NCI-H2107 treated with DMSO at 0.1 percent for 48 hours (cell line): ENCODE measurements around the gene THOC7.

Experiments used
- DNase-seq: peaks from one replicate; lab custom pipeline; 2025; ENCODE audit not compliant: unreplicated experiment; lab: John Stamatoyannopoulos, UW

The THOC7 gene

GRCh38 chr3:63863150-63864007, at the start of gene THOC7, which contains the start of gene ATXN7:
Gene THOC7, minus strand, starts transcription at chr3:63863805. Its CDS starts 15 bp downstream, at chr3:63863790.
Gene ATXN7, plus strand, starts transcription at chr3:63863867. Its CDS starts 48,732 bp downstream, at chr3:63912599.
- DNase-seq, result no peak

GRCh38 chr3:63912768-63913588, 49.4 kb upstream of the THOC7 start:
- no peak for DNase-seq

DNA sequence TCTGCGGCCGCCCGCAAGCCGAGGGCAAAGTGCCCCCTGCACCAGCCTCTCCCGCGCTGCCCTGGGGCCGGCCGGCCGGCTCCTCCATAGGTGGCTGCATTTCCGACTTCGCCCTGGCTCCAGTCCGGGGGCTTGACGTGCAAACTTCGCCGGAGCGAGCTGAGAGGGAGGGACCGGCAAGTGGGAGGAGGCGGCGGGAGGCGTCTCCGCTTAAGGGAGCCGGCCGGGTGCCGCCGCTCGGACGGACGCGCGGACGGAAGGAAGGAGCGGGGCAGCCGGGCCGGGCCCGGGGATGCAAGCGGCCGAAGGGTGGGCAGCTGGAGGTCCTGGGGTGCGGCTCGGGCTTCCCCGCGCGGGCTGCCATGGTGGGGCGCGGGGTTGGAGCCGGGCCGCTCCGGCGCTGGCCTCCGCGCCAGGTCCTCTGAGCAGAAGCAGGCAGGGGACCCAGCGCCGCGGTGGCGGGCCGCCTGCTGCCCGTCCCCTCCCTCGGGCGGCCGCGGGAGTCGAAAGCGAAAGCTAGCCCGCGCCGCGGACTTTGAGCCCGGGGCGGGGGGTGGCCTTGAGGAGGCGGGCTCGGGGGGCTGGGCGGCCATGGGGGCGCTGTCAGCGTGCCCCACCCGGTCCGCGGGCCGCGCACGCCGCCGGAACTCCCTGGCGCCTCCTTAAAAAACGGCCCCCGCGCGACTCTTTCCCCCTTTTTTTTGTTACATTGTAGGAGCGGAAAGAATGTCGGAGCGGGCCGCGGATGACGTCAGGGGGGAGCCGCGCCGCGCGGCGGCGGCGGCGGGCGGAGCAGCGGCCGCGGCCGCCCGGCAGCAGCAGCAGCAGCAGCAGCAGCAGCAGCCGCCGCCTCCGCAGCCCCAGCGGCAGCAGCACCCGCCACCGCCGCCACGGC, 48.5 kb upstream of the THOC7 start, which contains the start of gene SCAANT1:
SCAANT1 (minus strand) TSS at position 511 of the 895 bp plus-strand sequence.
- no peak for DNase-seq

DNA sequence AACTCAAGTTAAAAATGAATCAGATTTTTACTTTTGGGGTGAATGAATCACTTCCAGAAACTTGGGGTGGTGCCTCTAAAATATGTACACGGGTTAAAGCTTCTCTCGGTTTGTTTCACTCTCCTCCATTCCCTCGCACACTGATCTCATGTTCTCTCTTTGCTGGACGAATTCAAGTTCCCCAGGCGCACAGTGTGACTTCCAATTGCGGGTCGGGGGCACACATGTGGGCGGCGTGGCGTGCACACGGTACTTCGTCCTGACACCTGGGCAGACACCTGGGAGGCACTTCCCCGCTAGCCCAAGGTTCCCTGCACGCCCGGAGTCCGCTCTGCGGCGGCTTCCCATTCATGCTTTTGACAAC, 47.9 kb upstream of the THOC7 start:
- no peak for DNase-seq

GRCh38 chr3:63910891-63911290, 47.3 kb upstream of the THOC7 start:
- no peak for DNase-seq

GRCh38 chr3:63910001-63910400, 46.4 kb upstream of the THOC7 start:
- DNase-seq, result no peak

GRCh38 chr3:63909431-63909830, 45.8 kb upstream of the THOC7 start:
- no peak for DNase-seq

DNA sequence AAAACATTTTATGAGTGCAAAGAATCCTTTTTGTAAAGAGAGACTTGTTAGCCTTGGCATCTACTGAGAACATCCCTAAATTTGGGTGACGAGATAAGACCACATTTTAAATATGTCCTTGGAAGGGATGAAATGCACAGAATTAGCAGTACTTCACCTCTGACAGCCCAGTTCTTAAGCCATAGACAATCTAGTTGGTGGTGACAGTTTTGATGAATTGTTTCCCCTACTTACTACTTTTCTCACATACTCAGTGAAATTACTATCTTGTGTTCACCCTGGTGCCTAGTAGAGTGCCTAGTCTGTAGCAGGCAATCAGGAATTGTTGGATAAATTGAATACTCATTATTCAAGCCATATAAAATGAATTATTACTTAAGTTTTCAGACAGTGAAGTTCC, 45.2 kb upstream of the THOC7 start:
- no peak for DNase-seq

DNA sequence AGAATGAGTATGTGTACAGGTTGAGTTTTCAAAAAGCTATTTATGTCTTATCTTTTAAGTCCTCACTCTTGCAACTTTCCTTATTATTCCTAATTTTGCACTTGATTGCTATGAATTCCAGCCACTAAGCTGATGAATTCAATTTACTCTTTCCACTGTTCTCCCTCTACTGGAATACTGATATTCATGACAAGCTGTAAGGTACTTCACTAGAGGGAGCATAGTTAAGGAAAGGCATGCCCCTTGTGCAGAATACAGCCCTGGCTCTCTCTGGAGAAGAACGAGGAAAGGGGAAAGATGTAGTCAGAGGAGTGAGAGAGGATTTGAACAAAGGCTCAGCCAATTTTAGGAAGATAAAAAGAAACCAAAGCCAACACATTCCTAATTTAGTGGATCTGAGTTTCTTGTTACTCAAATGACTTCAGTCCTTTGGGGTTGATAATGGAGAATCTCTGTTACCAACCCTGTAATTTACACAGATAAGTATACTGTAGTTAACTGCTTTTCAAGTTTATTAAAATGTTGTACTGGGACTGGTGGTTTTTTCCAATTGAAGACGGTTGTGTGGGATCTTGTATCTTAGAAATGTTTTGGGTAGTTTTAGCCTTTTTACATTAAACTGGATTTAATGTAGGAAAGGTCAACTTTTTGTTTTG, 44.6 kb upstream of the THOC7 start:
- DNase-seq, result no peak

- DNase-seq, result no peak
Measured at GRCh38 chr3:63905731-63906620, 42.4 kb upstream of the THOC7 start.

GRCh38 chr3:63900459-63900858, 36.9 kb upstream of the THOC7 start:
- peak; percentile 36 for DNase-seq

DNA sequence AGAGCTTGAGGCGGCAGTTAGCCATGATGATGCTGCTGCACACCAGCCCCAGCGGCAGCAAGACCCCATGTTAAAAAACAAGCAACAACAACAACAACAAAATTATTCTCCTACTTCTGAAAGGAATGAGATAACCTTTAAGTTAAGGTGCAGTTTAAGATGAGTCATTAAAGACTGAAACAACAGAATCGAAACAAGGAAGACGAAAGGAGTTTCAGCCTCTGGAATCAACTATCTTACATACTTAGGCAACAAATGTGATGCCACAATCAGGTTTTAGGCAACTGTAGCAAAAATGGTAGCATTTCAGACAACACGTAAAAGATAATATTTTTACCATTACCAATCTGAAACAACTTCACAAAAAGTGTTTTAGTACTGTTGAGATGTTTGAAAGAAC, 36.4 kb upstream of the THOC7 start:
- no peak for DNase-seq

GRCh38 chr3:63896332-63897030, 32.9 kb upstream of the THOC7 start:
- no peak for DNase-seq

- DNase-seq, result no peak
Measured at GRCh38 chr3:63895422-63896189, 32.0 kb upstream of the THOC7 start.

GRCh38 chr3:63892773-63893352, 29.3 kb upstream of the THOC7 start:
- no peak for DNase-seq

DNA sequence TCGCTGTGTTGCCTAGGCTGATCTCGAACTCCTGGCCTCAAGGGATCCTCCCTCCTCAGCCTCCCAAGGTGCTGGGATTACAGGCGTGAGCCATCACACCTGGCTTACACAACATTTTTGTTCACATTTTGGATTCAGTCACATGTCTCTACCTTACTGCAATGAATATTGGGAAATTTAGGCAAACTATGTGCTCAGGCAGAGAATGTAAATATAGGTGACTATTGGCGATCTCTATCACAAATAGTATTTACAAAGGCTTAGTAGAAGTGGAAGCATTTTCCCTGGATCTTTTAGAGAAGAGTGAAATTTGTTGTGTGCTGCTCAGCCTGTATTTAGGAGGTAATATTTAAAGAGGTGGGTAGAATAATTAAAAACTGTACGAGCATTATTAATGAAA, 27.9 kb upstream of the THOC7 start:
- no peak for DNase-seq

- no peak for DNase-seq
Measured at GRCh38 chr3:63886858-63887257, 23.3 kb upstream of the THOC7 start.

GRCh38 chr3:63880653-63881052, 17.0 kb upstream of the THOC7 start:
- no peak for DNase-seq
